IMR-90 (cell line): ENCODE results near the gene SLFNL1. TPM values are rescaled to one million over a fixed set of nuclear protein-coding genes. Genes with fewer than 3 reads are reported as not detected.

Experiments used
- ATAC-seq: fragments of 200-7000 bp; cut with Tn5 transposase; 2 replicates; pipeline ENCODE4 v1.9.1; 2020; ENCODE audit warnings: low read depth, mild to moderate bottlenecking, moderate library complexity
- BruUV-seq: library from RNA; stranded (reverse); fragments of 400-500 nt; replicated peaks from 2 replicates; lab custom pipeline; 2021; lab: Mats Ljungman, UMichigan
- CTCF ChIA-PET: fragments of 300-600 bp; formaldehyde crosslinking; extraction: SDS; loops from one replicate; lab custom pipeline; 2021; ENCODE audit warnings: antibody characterized with exemption; lab: Yijun Ruan, JAX
- POLR2A ChIA-PET: fragments of 300-600 bp; sonication (Branson Sonifier 250); formaldehyde crosslinking; loops from one replicate; lab custom pipeline; 2022; ENCODE audit warnings: antibody characterized with exemption; ENCODE audit not compliant: unreplicated experiment; lab: Charles Lee
- DNase-seq: peaks from one replicate; pipeline ENCODE4 v3.0.0; 2013
- H2AFZ ChIP-seq: replicated peaks from 2 replicates; pipeline ENCODE3; 2013; ENCODE audit warnings: low read length, mild to moderate bottlenecking; ENCODE audit not compliant: poor library complexity
- H2AK5ac ChIP-seq: 2 replicates; pipeline ENCODE4 v1.6.1; 2013; ENCODE audit warnings: low read depth, low read length, inconsistent platforms
- H2AK9ac ChIP-seq: replicated peaks from 2 replicates; pipeline ENCODE3; 2013; ENCODE audit warnings: mild to moderate bottlenecking, low read depth, low read length, moderate library complexity; ENCODE audit not compliant: poor library complexity
- H2BK120ac ChIP-seq: 2 replicates; pipeline ENCODE4 v1.6.1; 2013; ENCODE audit warnings: low read depth, low read length, inconsistent platforms
- H2BK15ac ChIP-seq: 3 replicates; pipeline ENCODE4 v1.6.1; 2013; ENCODE audit warnings: low read depth, low read length, inconsistent platforms
- H2BK20ac ChIP-seq: 2 replicates; pipeline ENCODE4 v1.6.1; 2013; ENCODE audit warnings: low read depth, mild to moderate bottlenecking, inconsistent platforms, low read length, moderate library complexity
- H2BK5ac ChIP-seq: 2 replicates; pipeline ENCODE4 v1.6.1; 2013; ENCODE audit warnings: mild to moderate bottlenecking, low read depth, low read length, inconsistent platforms; ENCODE audit not compliant: poor library complexity, severe bottlenecking
- H3K14ac ChIP-seq: replicated peaks from 2 replicates; pipeline ENCODE4 v1.6.1; 2013; ENCODE audit warnings: low read depth, low read length, inconsistent platforms
- H3K18ac ChIP-seq: 2 replicates; pipeline ENCODE4 v1.6.1; 2013; ENCODE audit warnings: low read depth, low read length, control low read depth
- H3K23ac ChIP-seq: 2 replicates; pipeline ENCODE4 v1.6.1; 2013; ENCODE audit warnings: low read depth, low read length, inconsistent platforms
- H3K27ac ChIP-seq: 2 replicates; pipeline ENCODE4 v1.5.1; 2013; ENCODE audit warnings: mild to moderate bottlenecking, control low read depth, low read length; ENCODE audit not compliant: insufficient read depth
- H3K27me3 ChIP-seq: 2 replicates; pipeline ENCODE4 v1.6.1; 2013; ENCODE audit warnings: low read length; ENCODE audit not compliant: control insufficient read depth, insufficient read depth
- H3K36me3 ChIP-seq: 2 replicates; pipeline ENCODE4 v1.6.1; 2013; ENCODE audit warnings: low read length, mixed read lengths; ENCODE audit not compliant: control insufficient read depth, insufficient read depth
- H3K4ac ChIP-seq: 2 replicates; pipeline ENCODE4 v1.6.1; 2013; ENCODE audit warnings: low read depth, low read length, inconsistent platforms
- H3K4me1 ChIP-seq: 2 replicates; pipeline ENCODE4 v1.6.1; 2013; ENCODE audit warnings: low read length, mixed read lengths; ENCODE audit not compliant: control insufficient read depth, insufficient read depth
- H3K4me2 ChIP-seq: 2 replicates; pipeline ENCODE4 v1.6.1; 2013; ENCODE audit warnings: low read depth, mild to moderate bottlenecking, control low read depth, low read length, moderate library complexity
- H3K4me3 ChIP-seq: 2 replicates; pipeline ENCODE4 v1.5.1; 2013; ENCODE audit warnings: low read depth, mild to moderate bottlenecking, control low read depth, low read length, moderate library complexity; ENCODE audit not compliant: insufficient read depth
- H3K56ac ChIP-seq: 2 replicates; pipeline ENCODE4 v1.6.1; 2013; ENCODE audit warnings: low read length, inconsistent platforms; ENCODE audit not compliant: insufficient read depth; ENCODE audit errors: extremely low read depth
- H3K79me1 ChIP-seq, 2 experiments: 2 replicates each; pipeline ENCODE4 v1.6.1; 2013; ENCODE audit warnings: low read length in 2 of 2, inconsistent platforms in 1 of 2, low read depth in 1 of 2
- H3K9ac ChIP-seq: 2 replicates; pipeline ENCODE4 v1.6.1; 2013; ENCODE audit warnings: low read depth, low read length, control low read depth
- H3K9me1 ChIP-seq: 2 replicates; pipeline ENCODE4 v1.6.1; 2013; ENCODE audit warnings: low read length, inconsistent platforms; ENCODE audit not compliant: insufficient read depth
- H3K9me3 ChIP-seq: 2 replicates; pipeline ENCODE4 v1.6.1; 2013; ENCODE audit warnings: low read length; ENCODE audit not compliant: control insufficient read depth, insufficient read depth
- H4K20me1 ChIP-seq: 2 replicates; pipeline ENCODE4 v1.6.1; 2013; ENCODE audit warnings: low read length, inconsistent platforms; ENCODE audit not compliant: insufficient read depth
- H4K5ac ChIP-seq: 2 replicates; pipeline ENCODE4 v1.6.1; 2013; ENCODE audit warnings: mild to moderate bottlenecking, low read depth, low read length, control low read depth
- H4K8ac ChIP-seq, 2 experiments: 2 replicates each; pipeline ENCODE4 v1.6.1; 2013; ENCODE audit warnings: low read depth in 2 of 2, low read length in 2 of 2, control low read depth in 1 of 2, inconsistent platforms in 1 of 2
- H4K91ac ChIP-seq: 2 replicates; pipeline ENCODE4 v1.6.1; 2013; ENCODE audit warnings: low read depth, low read length, inconsistent platforms; ENCODE audit not compliant: insufficient read depth
- BHLHE40 ChIP-seq: fragments of 150-350 bp; IDR thresholded peaks from 2 replicates; pipeline ENCODE4 v1.6.1; 2016; ENCODE audit warnings: mild to moderate bottlenecking, low read depth, low read length
- CEBPB ChIP-seq: IDR thresholded peaks from 2 replicates; pipeline ENCODE4 v1.6.1; 2012; ENCODE audit warnings: low read depth, low read length, improper control_type of control experiment
- FOS ChIP-seq: fragments of 150-350 bp; IDR thresholded peaks from 2 replicates; pipeline ENCODE4 v1.6.1; 2016; ENCODE audit warnings: low read depth, low read length
- MAZ ChIP-seq: IDR thresholded peaks from 2 replicates; pipeline ENCODE4 v1.6.1; 2012; ENCODE audit warnings: low read depth, mild to moderate bottlenecking, low read length, improper control_type of control experiment, moderate library complexity, borderline replicate concordance
- MXI1 ChIP-seq: IDR thresholded peaks from 2 replicates; pipeline ENCODE4 v1.6.1; 2012; ENCODE audit warnings: low read depth, mild to moderate bottlenecking, low read length, moderate library complexity, borderline replicate concordance
- RCOR1 ChIP-seq: IDR thresholded peaks from 2 replicates; pipeline ENCODE4 v1.6.1; 2012; ENCODE audit warnings: mild to moderate bottlenecking, low read length, improper control_type of control experiment; ENCODE audit not compliant: insufficient replicate concordance
- RFX5 ChIP-seq: IDR thresholded peaks from 2 replicates; pipeline ENCODE4 v1.8.0; 2012; ENCODE audit warnings: low read depth, mild to moderate bottlenecking, low read length, moderate library complexity
- SMC3 ChIP-seq: fragments of 150-350 bp; IDR thresholded peaks from 2 replicates; pipeline ENCODE4 v1.6.1; 2016; ENCODE audit warnings: low read depth, mild to moderate bottlenecking, antibody characterized with exemption, low read length, moderate library complexity
- WGBS, 2 experiments: methylation state at CpG; one replicate each; pipeline versions ENCODE4 v1.1.5 to v1.1.7; 2013; ENCODE audit warnings: missing lambda C conversion rate in 2 of 2; ENCODE audit not compliant: insufficient read length in 1 of 2; ENCODE audit errors: extremely low coverage in 2 of 2; 5-methylcytosine and 5-hydroxymethylcytosine counted together
- dilution Hi-C: fragments of 300-500 bp; cut with HindIII; formaldehyde crosslinking; loops from one replicate; pipeline ENCODE4 v1.14.3; 2018; ENCODE audit warnings: low sequenced_read_pairs; ENCODE audit not compliant: unreplicated experiment
- in situ Hi-C: fragments of 300-500 bp; cut with MboI; formaldehyde crosslinking; loops from 3 replicates; pipeline ENCODE4 v1.14.3; 2019; ENCODE audit warnings: low sequenced_read_pairs, inconsistent platforms, mixed read lengths
- intact Hi-C: fragments of 100-400 bp; cut with micrococcal nuclease; formaldehyde crosslinking; loops from 2 replicates; pipeline ENCODE4 v1.10.0; 2022
- polyA plus RNA-seq, 3 experiments: library from polyadenylated mRNA; depleted of rRNA; stranded (reverse); fragments of >200 nt; gene quantifications; 2 replicates each; pipeline ENCODE4 v1.2.3, GENCODE V29; 2012; ENCODE audit warnings: low replicate concordance in 1 of 3
- total RNA-seq: library from RNA; depleted of rRNA; stranded (reverse); fragments of >200 nt; gene quantifications from 2 replicates; pipeline ENCODE4 v1.2.3, GENCODE V29; 2012

SLFNL1 gene
- total and polyA plus RNA-seq, 2 of the 4 experiments (the other 2 are of a cell fraction) = under 0.01 to 0.09 TPM

GRCh38 chr1:41018018-41018410, 3.5 kb downstream of the SLFNL1 start:
- DNase-seq (no peak), ATAC-seq (no peak)
- no peak overlapping the region for H4K91ac ChIP-seq
- TF ChIP-seq MXI1 (no peak), BHLHE40 (no peak), RCOR1 (no peak), SMC3 (no peak), FOS (no peak), MAZ (no peak), CEBPB (no peak), RFX5 (no peak)
- no peak overlapping the region for H2BK5ac ChIP-seq
- no peak overlapping the region for H3K14ac ChIP-seq
- peaks cover 0 to 20% of the 10 kb centered on the region in 2 experiments; a peak in 3 of 4 replicates for H3K79me1 ChIP-seq
- no peak overlapping the region for H2AK5ac ChIP-seq
- dilution Hi-C loops (no loop called here), intact Hi-C loops (no loop called here), in situ Hi-C loops (no loop called here)
- 83% methylated on average over 1 of the region's 8 CpGs; no CpG with 5 or more reads in 1 of the 2 experiments for WGBS, 2 experiments
- no peak overlapping the region for H3K4me3 ChIP-seq
- H3K56ac ChIP-seq = no peak overlapping the region
- peaks cover 9% of the 10 kb centered on the region; the same call in 1 of the 2 replicates for H4K20me1 ChIP-seq
- no peak overlapping the region for H2AK9ac ChIP-seq
- no peak overlapping the region for H3K23ac ChIP-seq
- no peak overlapping the region for H2BK20ac ChIP-seq
- POLR2A ChIA-PET = no interaction called here
- no peak overlapping the region for H3K4ac ChIP-seq
- no peak overlapping the region for H2AFZ ChIP-seq
- H2BK120ac ChIP-seq = no peak overlapping the region
- BruUV-seq = no TSS peak
- H4K8ac ChIP-seq = no peak overlapping the region
- no peak overlapping the region for H3K18ac ChIP-seq
- no peak overlapping the region for H3K27ac ChIP-seq
- H4K5ac ChIP-seq = no peak overlapping the region
- no peak overlapping the region for H2BK15ac ChIP-seq
- H3K9me1 ChIP-seq = peaks cover 8% of the 10 kb centered on the region; the same call in 1 of the 2 replicates
- H3K9me3 ChIP-seq = no peaks in the 10 kb centered on the region
- CTCF ChIA-PET = no interaction called here
- H3K4me2 ChIP-seq = no peak overlapping the region
- peaks cover 5% of the 10 kb centered on the region for H3K4me1 ChIP-seq
- H3K27me3 ChIP-seq = no peaks in the 10 kb centered on the region
- no peak overlapping the region for H3K9ac ChIP-seq
- H3K36me3 ChIP-seq = peaks cover 11% of the 10 kb centered on the region
